ENCODE measurements around the gene OR51V1.
"Not testable (repeated sequence)": the region's sequence is repeated elsewhere in the genome, so short reads cannot be mapped to it uniquely, and the experiment has no call there.

DNA sequence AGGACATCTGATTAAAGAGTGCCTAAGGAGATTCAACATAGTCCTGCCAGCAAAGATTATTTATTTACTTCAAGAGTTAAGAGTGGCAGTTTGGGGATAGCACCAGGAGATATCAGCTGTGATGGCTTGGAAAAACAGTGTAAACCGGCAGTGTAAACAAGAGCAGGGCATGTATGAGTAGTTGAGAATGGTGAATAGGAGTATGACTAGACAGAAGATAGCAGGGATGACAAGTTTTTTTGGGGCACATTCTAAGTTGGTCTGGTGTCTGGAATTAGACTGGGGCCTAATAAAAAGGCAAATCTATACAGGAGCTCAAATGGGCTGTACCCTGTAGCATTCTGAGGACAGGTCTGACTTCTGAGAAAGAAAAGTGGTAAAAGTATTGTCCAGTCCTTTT is 39.4 kb downstream of the OR51V1 start:
- TF ChIP-seq CTCF (conservative IDR thresholded peaks at IDR 0.05); ZFX (IDR thresholded peaks at IDR 0.05): not testable (repeated sequence)
